Measurements from ENCODE around the gene IRF3. TPM values are rescaled to one million over a fixed set of nuclear protein-coding genes. Genes with fewer than 3 reads are reported as not detected.

IRF3 gene, protein sequence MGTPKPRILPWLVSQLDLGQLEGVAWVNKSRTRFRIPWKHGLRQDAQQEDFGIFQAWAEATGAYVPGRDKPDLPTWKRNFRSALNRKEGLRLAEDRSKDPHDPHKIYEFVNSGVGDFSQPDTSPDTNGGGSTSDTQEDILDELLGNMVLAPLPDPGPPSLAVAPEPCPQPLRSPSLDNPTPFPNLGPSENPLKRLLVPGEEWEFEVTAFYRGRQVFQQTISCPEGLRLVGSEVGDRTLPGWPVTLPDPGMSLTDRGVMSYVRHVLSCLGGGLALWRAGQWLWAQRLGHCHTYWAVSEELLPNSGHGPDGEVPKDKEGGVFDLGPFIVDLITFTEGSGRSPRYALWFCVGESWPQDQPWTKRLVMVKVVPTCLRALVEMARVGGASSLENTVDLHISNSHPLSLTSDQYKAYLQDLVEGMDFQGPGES
- total RNA-seq, result 78.1 and 95.4 TPM in 2 replicates

DNA sequence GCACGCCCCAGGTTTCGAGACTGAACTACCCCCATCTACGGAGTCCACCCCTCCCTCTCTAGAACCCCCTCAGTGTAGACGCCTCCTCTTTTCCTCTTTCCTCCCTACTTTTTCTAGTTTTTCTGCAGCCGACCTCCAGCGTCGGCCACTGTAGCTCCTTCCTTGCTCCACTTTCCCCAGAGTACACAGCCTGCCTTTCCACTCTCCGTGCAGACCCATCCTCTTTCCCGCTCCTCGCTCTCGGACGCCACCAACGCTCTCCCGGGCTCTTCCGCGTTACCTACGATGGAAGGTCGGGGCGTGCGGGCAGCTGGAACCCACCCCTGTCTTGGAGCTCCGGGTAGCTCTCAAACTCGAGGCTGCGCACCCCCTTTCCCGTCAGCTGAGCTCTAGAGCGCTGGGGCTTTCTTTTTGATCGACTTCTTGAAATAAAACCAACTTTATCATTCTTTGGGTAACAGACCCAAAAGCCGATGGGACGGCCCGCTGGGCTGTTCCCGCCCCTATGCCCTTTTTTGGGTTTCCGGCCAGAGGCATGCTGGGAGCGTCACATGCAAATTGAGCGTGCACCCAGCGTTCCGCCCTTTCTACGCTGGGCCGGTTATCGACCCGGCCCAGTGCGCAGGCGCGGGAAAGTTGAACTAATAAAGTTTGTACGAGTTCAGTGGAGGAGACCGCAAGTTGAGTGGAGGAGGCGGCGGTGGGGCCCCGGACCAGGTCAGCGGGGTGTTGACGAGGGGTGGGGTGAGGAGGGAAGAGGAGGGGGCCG is at the start of gene IRF3, which contains the start of gene BCL2L12:
Gene IRF3 (minus strand): TSS at position 507 of the 769 bp plus-strand sequence. CDS start 1,019 bp downstream, outside the sequence.
Gene BCL2L12 (plus strand): TSS at position 583 of the 769 bp plus-strand sequence. CDS start 760 bp downstream, outside the sequence.

GRCh38 chr19:49690656-49691242 is 25.1 kb upstream of the IRF3 start, which contains the start of gene CPT1C:
CPT1C (plus strand) TSS chr19:49691116; CDS start chr19:49692253, 1,137 bp downstream.

GRCh38 chr19:49689133-49690078 is 23.7 kb upstream of the IRF3 start, which contains the start of gene ADM5:
ADM5 (plus strand) TSS chr19:49689594; CDS start chr19:49689838, 244 bp downstream.

GRCh38 chr19:49677231-49677900 is 11.7 kb upstream of the IRF3 start, which contains the start of gene PRMT1:
PRMT1 (plus strand) TSS chr19:49677271; CDS start chr19:49677281, 10 bp downstream.

DNA sequence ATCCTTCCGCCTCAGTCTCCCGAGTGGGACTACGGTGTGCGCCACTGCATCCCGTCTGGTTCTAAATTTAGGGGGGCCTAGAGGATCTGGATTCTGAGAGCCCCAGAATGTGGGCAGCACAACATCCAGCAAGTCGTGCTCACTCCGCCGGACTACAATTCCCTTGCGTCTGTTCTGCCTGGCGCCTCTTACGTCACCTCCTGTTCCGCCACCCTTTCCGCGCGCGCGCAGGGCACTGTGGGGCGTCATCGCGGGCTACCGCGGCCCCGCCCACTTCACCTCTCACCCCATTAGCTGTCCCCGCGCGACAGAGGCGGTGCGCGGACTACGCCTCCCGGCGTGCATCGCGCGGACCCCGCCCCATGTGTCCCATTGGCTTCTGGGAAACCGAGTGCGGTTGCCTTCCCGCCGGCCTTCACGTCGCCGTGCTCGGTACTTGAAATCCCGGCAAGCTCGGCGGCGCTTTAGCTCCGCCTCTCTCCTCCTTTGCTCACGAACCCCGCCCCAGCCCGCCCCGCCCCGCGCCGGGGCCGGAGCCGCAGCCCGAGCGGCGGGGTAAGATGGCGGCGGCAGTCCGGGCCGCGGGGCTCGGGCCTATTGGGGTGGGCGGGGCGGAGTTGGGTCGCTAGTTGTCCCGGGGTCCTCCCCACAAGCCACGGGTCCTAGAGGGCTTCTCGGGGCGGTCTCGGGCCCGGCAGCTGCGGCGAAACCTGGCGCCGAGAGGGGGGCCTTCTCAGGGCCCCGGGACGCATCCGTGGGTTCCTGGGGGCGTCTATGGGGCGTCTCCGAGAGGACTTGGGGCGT is 23.8 kb downstream of the IRF3 start, which contains the start of gene SCAF1:
Gene SCAF1 (plus strand): TSS at position 522 of the 804 bp plus-strand sequence. CDS start 2,818 bp downstream, outside the sequence.

GRCh38 chr19:49640113-49640898 is 25.4 kb downstream of the IRF3 start, which contains the start of gene RRAS:
RRAS (minus strand) TSS chr19:49640143; CDS start chr19:49640098, 45 bp downstream.

Other genes with a start within 250 kb of the IRF3 start
- not detected in 2 replicates for gene PTH2, start 242.4 kb downstream of the IRF3 start, total RNA-seq
- gene GFY, start 240.5 kb downstream of the IRF3 start, total RNA-seq, result not detected in 2 replicates
- gene SLC17A7, start 224.3 kb downstream of the IRF3 start, total RNA-seq, result 0.14 TPM in 1 of 2 replicates, not detected in the other
- 96.7 and 106 TPM in 2 replicates for gene PIH1D1, start 214.0 kb downstream of the IRF3 start, total RNA-seq
- gene ALDH16A1, start 212.6 kb downstream of the IRF3 start, total RNA-seq, result 37.9 and 44.0 TPM in 2 replicates
- gene FLT3LG, start 191.6 kb downstream of the IRF3 start, total RNA-seq, result 0.46 and 0.49 TPM in 2 replicates
- 3,198 and 3,252 TPM in 2 replicates for gene RPL13A, start 178.2 kb downstream of the IRF3 start, total RNA-seq
- gene RPS11, start 169.4 kb downstream of the IRF3 start, total RNA-seq, result 4,387 and 4,926 TPM in 2 replicates
- 23.0 and 27.2 TPM in 2 replicates for gene FCGRT, start 153.2 kb downstream of the IRF3 start, total RNA-seq
- 2.3 and 4.7 TPM in 2 replicates for gene RCN3, start 137.9 kb downstream of the IRF3 start, total RNA-seq
- gene NOSIP, start 85.3 kb downstream of the IRF3 start, total RNA-seq, result 57.1 and 61.2 TPM in 2 replicates
- 7.6 and 10.0 TPM in 2 replicates for gene PRRG2, start 84.5 kb downstream of the IRF3 start, total RNA-seq
- 7.2 and 10.9 TPM in 2 replicates for gene PRR12, start 74.7 kb downstream of the IRF3 start, total RNA-seq
- gene RRAS, start 25.7 kb downstream of the IRF3 start, total RNA-seq, result 33.0 and 49.2 TPM in 2 replicates
- 37.4 and 48.1 TPM in 2 replicates for gene SCAF1, start 23.6 kb downstream of the IRF3 start, total RNA-seq
- gene BCL2L12, start 76 bp upstream of the IRF3 start, total RNA-seq, result 24.6 and 27.9 TPM in 2 replicates
- 236 and 309 TPM in 2 replicates for gene PRMT1, start 11.4 kb upstream of the IRF3 start, total RNA-seq
- 2.0 and 2.1 TPM in 2 replicates for gene ADM5, start 23.7 kb upstream of the IRF3 start, total RNA-seq
- 0.33 and 2.1 TPM in 2 replicates for gene CPT1C, start 25.3 kb upstream of the IRF3 start, total RNA-seq
- gene TSKS, start 97.4 kb upstream of the IRF3 start, total RNA-seq, result 0.19 TPM in 1 of 2 replicates, not detected in the other
- gene AP2A1, start 101.1 kb upstream of the IRF3 start, total RNA-seq, result 130 and 131 TPM in 2 replicates
- gene FUZ, start 147.4 kb upstream of the IRF3 start, total RNA-seq, result 13.7 and 18.7 TPM in 2 replicates
- gene MED25, start 152.4 kb upstream of the IRF3 start, total RNA-seq, result 22.1 and 34.8 TPM in 2 replicates
- 66.8 and 71.9 TPM in 2 replicates for gene PTOV1, start 185.3 kb upstream of the IRF3 start, total RNA-seq
- 57.2 and 59.7 TPM in 2 replicates for gene PNKP, start 201.7 kb upstream of the IRF3 start, total RNA-seq
- gene AKT1S1, start 211.5 kb upstream of the IRF3 start, total RNA-seq, result 26.8 and 40.6 TPM in 2 replicates
- gene TBC1D17, start 211.8 kb upstream of the IRF3 start, total RNA-seq, result 13.0 and 15.0 TPM in 2 replicates
- gene IL4I1, start 231.0 kb upstream of the IRF3 start, total RNA-seq, result not detected in 2 replicates